Keratinocyte (primary cell): ENCODE measurements around the gene NUDT1. TPM values are rescaled to one million over a fixed set of nuclear protein-coding genes. Genes with fewer than 3 reads are reported as not detected.

ENCODE experiments used
- DNase-seq: peaks from one replicate; pipeline ENCODE4 v3.0.0-alpha.2; 2011; ENCODE audit warnings: low read depth, missing footprints, low spot score
- FAIRE-seq: peaks from 2 replicates; lab custom pipeline; 2011; peaks lifted over from hg19 to GRCh38; lab: Jason Lieb, UNC
- H2AFZ ChIP-seq: 2 replicates; pipeline ENCODE4 v1.6.0; 2012; ENCODE audit warnings: low read length, control low read depth, inconsistent platforms; ENCODE audit not compliant: control insufficient read depth
- H3K27ac ChIP-seq: 2 replicates; pipeline ENCODE4 v1.5.1; 2011; ENCODE audit warnings: low read length; ENCODE audit not compliant: control insufficient read depth, insufficient read depth
- H3K27me3 ChIP-seq: 3 replicates; pipeline ENCODE4 v1.6.0; 2011; ENCODE audit warnings: low read length; ENCODE audit not compliant: control insufficient read depth, insufficient read depth; ENCODE audit errors: extremely low read depth
- H3K36me3 ChIP-seq, 2 experiments: 2 replicates in 1 of 2; 3 replicates in 1 of 2; pipeline ENCODE4 v1.5.1; 2011; ENCODE audit warnings: low read length in 2 of 2, mild to moderate bottlenecking in 1 of 2; ENCODE audit not compliant: control insufficient read depth in 2 of 2, insufficient read depth in 2 of 2; ENCODE audit errors: extremely low read depth in 1 of 2
- H3K4me1 ChIP-seq: 3 replicates; pipeline ENCODE4 v1.5.1; 2011; ENCODE audit warnings: low read length; ENCODE audit not compliant: control insufficient read depth, insufficient read depth; ENCODE audit errors: extremely low read depth
- H3K4me2 ChIP-seq: 3 replicates; pipeline ENCODE4 v1.6.0; 2011; ENCODE audit warnings: low read depth, low read length; ENCODE audit not compliant: control insufficient read depth, insufficient read depth; ENCODE audit errors: extremely low read depth
- H3K4me3 ChIP-seq, 3 experiments: fragments of 200-600 bp in 1 of 3; sonication (generic) in 1 of 3; 2 replicates in 2 of 3; 3 replicates in 1 of 3; pipeline ENCODE4 v1.5.1; 2011 to 2016; ENCODE audit warnings: low read length in 3 of 3, mild to moderate bottlenecking in 3 of 3, control low read depth in 2 of 3, inconsistent platforms in 1 of 3, low read depth in 1 of 3, mixed read lengths in 1 of 3, mixed run types in 1 of 3, moderate library complexity in 1 of 3; ENCODE audit not compliant: control insufficient read depth in 2 of 3, insufficient read depth in 2 of 3; ENCODE audit errors: extremely low read depth in 1 of 3
- H3K79me2 ChIP-seq: 2 replicates; pipeline ENCODE4 v1.6.0; 2012; ENCODE audit warnings: low read length; ENCODE audit not compliant: control insufficient read depth, insufficient read depth
- H3K9ac ChIP-seq: 3 replicates; pipeline ENCODE4 v1.6.0; 2011; ENCODE audit warnings: low read length; ENCODE audit not compliant: control insufficient read depth, insufficient read depth; ENCODE audit errors: extremely low read depth
- H3K9me1 ChIP-seq: 3 replicates; pipeline ENCODE4 v1.6.0; 2011; ENCODE audit warnings: low read length; ENCODE audit not compliant: control insufficient read depth, insufficient read depth; ENCODE audit errors: extremely low read depth
- H3K9me3 ChIP-seq: 2 replicates; pipeline ENCODE4 v1.5.1; 2012; ENCODE audit warnings: low read depth, low read length; ENCODE audit not compliant: control insufficient read depth
- H4K20me1 ChIP-seq: 3 replicates; pipeline ENCODE4 v1.6.0; 2011; ENCODE audit warnings: low read length; ENCODE audit not compliant: control insufficient read depth, insufficient read depth; ENCODE audit errors: extremely low read depth
- CTCF ChIP-seq, 3 experiments: IDR thresholded peaks in 1 of 3; conservative IDR thresholded peaks in 1 of 3; optimal IDR thresholded peaks in 1 of 3; 2 replicates in 2 of 3; 3 replicates in 1 of 3; pipeline versions ENCODE3 to v1.5.1; 2011; ENCODE audit warnings: low read length in 3 of 3, mild to moderate bottlenecking in 3 of 3, moderate library complexity in 2 of 3, control low read depth in 1 of 3, inconsistent platforms in 1 of 3; ENCODE audit not compliant: insufficient read depth in 2 of 3; ENCODE audit errors: extremely low read depth in 1 of 3
- EZH2 ChIP-seq: IDR thresholded peaks from one replicate; pipeline ENCODE4 v1.6.1; 2012; ENCODE audit warnings: inconsistent platforms, mild to moderate bottlenecking, low read length, moderate library complexity
- dilution Hi-C: fragments of 300-500 bp; cut with MboI; formaldehyde crosslinking; loops from one replicate; pipeline ENCODE4 v1.7.0; 2020; ENCODE audit warnings: low sequenced_read_pairs; ENCODE audit not compliant: extremely low pct_ligation_motif_present
- polyA plus RNA-seq, 5 experiments: library from polyadenylated mRNA; depleted of rRNA in 3 of 5; stranded (reverse) in 3 of 5; stranded (forward) in 1 of 5; unstranded in 1 of 5; fragments of >200 nt; gene quantifications; 1 replicate in 1 of 5; 2 replicates in 3 of 5; 3 replicates in 1 of 5; pipeline versions ENCODE4 v1.2.1 to v1.2.3, GENCODE V29; 2011 to 2012; ENCODE audit warnings: missing spikeins in 2 of 5, low read depth in 1 of 5, low replicate concordance in 1 of 5

Gene NUDT1
- polyA plus RNA-seq, 1 donor (not counting 4 experiments of a cell fraction or from before 2014, with no cell fraction given): 21.9 TPM

GRCh38 chr7:2263176-2263575, 21.1 kb downstream of the NUDT1 start:
- no peak overlapping the region for H3K27ac ChIP-seq
- no peak overlapping the region for H2AFZ ChIP-seq
- no peak overlapping the region for H3K9ac ChIP-seq
- FAIRE-seq (no peak), DNase-seq (no peak)
- H3K4me3 ChIP-seq: no peak overlapping the region
- TF ChIP-seq CTCF (optimal IDR thresholded peaks at IDR 0.05 in 1 of 3, IDR thresholded peaks at IDR 0.05 in 1 of 3, conservative IDR thresholded peaks at IDR 0.05 in 1 of 3; ENCODE audit: extremely low read depth in 1 of 3, insufficient read depth in 2 of 3, low read length in 3 of 3) (no peak), EZH2 (no peak)
- no peaks in the 10 kb centered on the region for H3K27me3 ChIP-seq
- H3K79me2 ChIP-seq: no peaks in the 10 kb centered on the region
- peaks cover 5% of the 10 kb centered on the region for H3K9me1 ChIP-seq
- no peaks in the 10 kb centered on the region for H3K9me3 ChIP-seq
- peaks cover 4% of the 10 kb centered on the region for H3K4me1 ChIP-seq
- H3K4me2 ChIP-seq: no peak overlapping the region
- peaks cover 2% of the 10 kb centered on the region in 2 experiments for H3K36me3 ChIP-seq
- dilution Hi-C loops: no loop called here
- H4K20me1 ChIP-seq: peaks cover 4% of the 10 kb centered on the region

GRCh38 chr7:2264158-2264557, 22.1 kb downstream of the NUDT1 start:
- no peak for FAIRE-seq
- dilution Hi-C loops: no loop called here

More at GRCh38 chr7:2264158-2264557, 22.1 kb downstream of the NUDT1 start:
- peaks cover 2% of the 10 kb centered on the region in 2 experiments for H3K36me3 ChIP-seq
- DNase-seq: no peak
- H3K4me3 ChIP-seq: no peak overlapping the region
- no peaks in the 10 kb centered on the region for H3K9me3 ChIP-seq
- H4K20me1 ChIP-seq: peaks cover 4% of the 10 kb centered on the region
- H3K9ac ChIP-seq: no peak overlapping the region
- no peaks in the 10 kb centered on the region for H3K27me3 ChIP-seq
- H3K4me2 ChIP-seq: no peak overlapping the region
- H3K27ac ChIP-seq: no peak overlapping the region
- no peaks in the 10 kb centered on the region for H3K79me2 ChIP-seq
- TF ChIP-seq EZH2 (no peak), CTCF (optimal IDR thresholded peaks at IDR 0.05 in 1 of 3, IDR thresholded peaks at IDR 0.05 in 1 of 3, conservative IDR thresholded peaks at IDR 0.05 in 1 of 3; ENCODE audit: extremely low read depth in 1 of 3, insufficient read depth in 2 of 3, low read length in 3 of 3) (no peak)
- peaks cover 4% of the 10 kb centered on the region for H3K4me1 ChIP-seq
- H2AFZ ChIP-seq: no peak overlapping the region
- peaks cover 5% of the 10 kb centered on the region for H3K9me1 ChIP-seq
